Fibroblast of peridontal ligament (primary cell): ENCODE results near the gene PLXNA4.
A peak's percentile ranks its signal among the peaks of the same experiment; 100 is the strongest.

ENCODE experiments used
- DNase-seq: peaks from one replicate; pipeline ENCODE4 v3.0.0-alpha.2; 2010; ENCODE audit errors: extremely low read depth

PLXNA4 gene

GRCh38 chr7:132317701-132318351, 258.4 kb downstream of the PLXNA4 start:
- no peak for DNase-seq

- no peak for DNase-seq
These were observed 263.7 kb downstream of the PLXNA4 start for GRCh38 chr7:132312531-132313055.

GRCh38 chr7:132311733-132312132, 264.5 kb downstream of the PLXNA4 start:
- no peak for DNase-seq

- no peak for DNase-seq
These were observed 267.0 kb downstream of the PLXNA4 start for GRCh38 chr7:132309102-132309805.

- no peak for DNase-seq
These were observed 268.8 kb downstream of the PLXNA4 start for GRCh38 chr7:132307465-132307864.

- no peak for DNase-seq
These were observed 275.5 kb downstream of the PLXNA4 start for GRCh38 chr7:132300599-132301277.

GRCh38 chr7:132298790-132299189, 277.5 kb downstream of the PLXNA4 start:
- peak; percentile 35 for DNase-seq

GRCh38 chr7:132296820-132297219, 279.4 kb downstream of the PLXNA4 start:
- no peak for DNase-seq

GRCh38 chr7:132295175-132295574, 281.1 kb downstream of the PLXNA4 start:
- DNase-seq, result no peak

- DNase-seq, result peak; percentile 7
These were observed 283.5 kb downstream of the PLXNA4 start for GRCh38 chr7:132292803-132293202.

- no peak for DNase-seq
These were observed 284.8 kb downstream of the PLXNA4 start for GRCh38 chr7:132291481-132291880.

- no peak for DNase-seq
These were observed 286.2 kb downstream of the PLXNA4 start for GRCh38 chr7:132290021-132290420.

GRCh38 chr7:132286836-132287235, 289.4 kb downstream of the PLXNA4 start:
- no peak for DNase-seq

GRCh38 chr7:132280335-132280734, 295.9 kb downstream of the PLXNA4 start:
- DNase-seq, result no peak

- peak; percentile 12 for DNase-seq
These were observed 296.6 kb downstream of the PLXNA4 start for GRCh38 chr7:132279718-132280117.

GRCh38 chr7:132276976-132277725, 299.1 kb downstream of the PLXNA4 start:
- DNase-seq, result no peak

- DNase-seq, result no peak
These were observed 300.0 kb downstream of the PLXNA4 start for GRCh38 chr7:132276234-132276630.

- DNase-seq, result no peak
These were observed 300.6 kb downstream of the PLXNA4 start for GRCh38 chr7:132275416-132276233.

GRCh38 chr7:132272763-132273371, 303.4 kb downstream of the PLXNA4 start:
- no peak for DNase-seq

GRCh38 chr7:132270517-132270916, 305.8 kb downstream of the PLXNA4 start:
- DNase-seq, result peak; percentile 18

- DNase-seq, result no peak
These were observed 306.6 kb downstream of the PLXNA4 start for GRCh38 chr7:132269718-132270117.
